ENCODE data around the gene BRPF3.
"Not testable (repeated sequence)": the region's sequence is repeated elsewhere in the genome, so short reads cannot be mapped to it uniquely, and the experiment has no call there.

Gene BRPF3

DNA sequence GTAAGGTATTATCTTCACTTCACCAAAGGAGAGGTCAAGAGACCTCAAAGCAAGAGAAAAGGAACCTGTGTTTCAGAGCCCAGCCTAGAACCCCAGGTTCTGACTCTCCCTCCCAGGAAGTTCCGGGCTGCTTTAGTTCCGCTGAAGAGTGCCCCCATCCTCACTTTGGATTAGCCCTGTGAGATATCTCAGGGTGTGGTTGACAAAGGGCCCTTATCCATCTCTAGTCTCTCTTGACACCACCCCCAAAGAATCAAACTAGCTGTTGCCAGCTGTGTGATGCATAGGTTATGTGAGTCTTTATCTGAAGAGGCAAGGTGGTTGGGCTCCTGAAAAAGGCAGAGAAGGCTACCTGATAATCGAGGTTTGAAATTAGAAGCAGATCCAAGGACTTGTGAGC, 20.6 kb downstream of the BRPF3 start:
- no peaks in the 10 kb centered on the region for H3K27me3 ChIP-seq (ENCODE audit: insufficient read depth, low read length)
- H3K4me2 ChIP-seq (ENCODE audit: low read length) = no peak overlapping the region
- TF ChIP-seq EZH2 (IDR thresholded peaks at IDR 0.05; ENCODE audit: borderline replicate concordance, low read length) = no peak
- TF ChIP-seq, protein P1, sequence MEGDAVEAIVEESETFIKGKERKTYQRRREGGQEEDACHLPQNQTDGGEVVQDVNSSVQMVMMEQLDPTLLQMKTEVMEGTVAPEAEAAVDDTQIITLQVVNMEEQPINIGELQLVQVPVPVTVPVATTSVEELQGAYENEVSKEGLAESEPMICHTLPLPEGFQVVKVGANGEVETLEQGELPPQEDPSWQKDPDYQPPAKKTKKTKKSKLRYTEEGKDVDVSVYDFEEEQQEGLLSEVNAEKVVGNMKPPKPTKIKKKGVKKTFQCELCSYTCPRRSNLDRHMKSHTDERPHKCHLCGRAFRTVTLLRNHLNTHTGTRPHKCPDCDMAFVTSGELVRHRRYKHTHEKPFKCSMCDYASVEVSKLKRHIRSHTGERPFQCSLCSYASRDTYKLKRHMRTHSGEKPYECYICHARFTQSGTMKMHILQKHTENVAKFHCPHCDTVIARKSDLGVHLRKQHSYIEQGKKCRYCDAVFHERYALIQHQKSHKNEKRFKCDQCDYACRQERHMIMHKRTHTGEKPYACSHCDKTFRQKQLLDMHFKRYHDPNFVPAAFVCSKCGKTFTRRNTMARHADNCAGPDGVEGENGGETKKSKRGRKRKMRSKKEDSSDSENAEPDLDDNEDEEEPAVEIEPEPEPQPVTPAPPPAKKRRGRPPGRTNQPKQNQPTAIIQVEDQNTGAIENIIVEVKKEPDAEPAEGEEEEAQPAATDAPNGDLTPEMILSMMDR (IDR thresholded peaks at IDR 0.05; ENCODE audit: low read length) = no peak
- H3K4me3 ChIP-seq (ENCODE audit: low read depth, low read length, poor library complexity, severe bottlenecking) = no peak overlapping the region
- no peaks in the 10 kb centered on the region for H3F3A ChIP-seq (ENCODE audit: insufficient read depth, low read length)
- H3K4me1 ChIP-seq (ENCODE audit: insufficient read depth, low read length, severe bottlenecking) = no peaks in the 10 kb centered on the region
- no peaks in the 10 kb centered on the region for H3K9me2 ChIP-seq (ENCODE audit: low read depth, low read length)
- no peak overlapping the region for H3K9ac ChIP-seq (ENCODE audit: low read length)
- H3K36me3 ChIP-seq (ENCODE audit: insufficient read depth, low read length) = peaks cover 62% of the 10 kb centered on the region
- H2AFZ ChIP-seq (ENCODE audit: low read length) = no peak overlapping the region
- no peaks in the 10 kb centered on the region for H3K9me3 ChIP-seq (ENCODE audit: low read length)
- no peaks in the 10 kb centered on the region for H4K20me1 ChIP-seq (ENCODE audit: insufficient read depth, low read length)
- H3K27ac ChIP-seq (ENCODE audit: low read depth, low read length, poor library complexity, severe bottlenecking) = no peak overlapping the region
- no peaks in the 10 kb centered on the region for H3K79me2 ChIP-seq (ENCODE audit: insufficient read depth, low read length)

GRCh38 chr6:36217946-36218345, 21.4 kb downstream of the BRPF3 start:
- TF ChIP-seq, protein P1 (IDR thresholded peaks at IDR 0.05; ENCODE audit: low read length) = no peak
- no peak for TF ChIP-seq EZH2 (IDR thresholded peaks at IDR 0.05; ENCODE audit: borderline replicate concordance, low read length)
- no peaks in the 10 kb centered on the region for H3F3A ChIP-seq (ENCODE audit: insufficient read depth, low read length)

DNA sequence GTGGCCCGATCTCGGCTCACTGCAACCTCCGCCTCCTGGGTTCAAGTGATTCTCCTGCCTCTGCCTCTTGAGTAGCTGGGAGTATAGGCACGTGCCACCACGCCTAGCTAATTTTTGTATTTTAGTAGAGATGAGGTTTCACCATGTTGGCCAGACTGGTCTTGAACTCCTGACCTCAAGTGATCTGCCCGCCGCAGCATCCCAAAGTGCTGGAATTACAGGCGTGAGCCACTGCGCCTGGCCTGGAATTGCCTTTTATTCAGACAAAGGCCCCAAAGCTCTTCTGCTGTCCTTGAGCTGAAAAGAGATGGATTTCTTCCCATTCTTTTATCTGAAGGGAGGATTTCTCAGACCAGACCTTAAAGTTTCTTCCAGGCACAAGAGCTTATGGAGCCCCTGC, 22.0 kb downstream of the BRPF3 start:
- not testable (repeated sequence) for H3K4me1 ChIP-seq (ENCODE audit: insufficient read depth, low read length, severe bottlenecking); H3K27me3 ChIP-seq (ENCODE audit: insufficient read depth, low read length); H2AFZ ChIP-seq (ENCODE audit: low read length); H3K27ac ChIP-seq (ENCODE audit: low read depth, low read length, poor library complexity, severe bottlenecking); H3K4me2 ChIP-seq (ENCODE audit: low read length); H3K79me2 ChIP-seq (ENCODE audit: insufficient read depth, low read length); H4K20me1 ChIP-seq (ENCODE audit: insufficient read depth, low read length); H3K9me3 ChIP-seq (ENCODE audit: low read length); H3F3A ChIP-seq (ENCODE audit: insufficient read depth, low read length); H3K9me2 ChIP-seq (ENCODE audit: low read depth, low read length); H3K4me3 ChIP-seq (ENCODE audit: low read depth, low read length, poor library complexity, severe bottlenecking); H3K9ac ChIP-seq (ENCODE audit: low read length)
- peaks cover 65% of the 10 kb centered on the region for H3K36me3 ChIP-seq (ENCODE audit: insufficient read depth, low read length)

More at GRCh38 chr6:36217946-36218345, 21.4 kb downstream of the BRPF3 start:
- no peaks in the 10 kb centered on the region for H3K27me3 ChIP-seq (ENCODE audit: insufficient read depth, low read length)
- no peaks in the 10 kb centered on the region for H3K4me1 ChIP-seq (ENCODE audit: insufficient read depth, low read length, severe bottlenecking)
- no peak overlapping the region for H3K9ac ChIP-seq (ENCODE audit: low read length)
- H3K79me2 ChIP-seq (ENCODE audit: insufficient read depth, low read length) = no peaks in the 10 kb centered on the region
- H3K4me3 ChIP-seq (ENCODE audit: low read depth, low read length, poor library complexity, severe bottlenecking) = no peak overlapping the region
- no peak overlapping the region for H2AFZ ChIP-seq (ENCODE audit: low read length)
- no peak overlapping the region for H3K27ac ChIP-seq (ENCODE audit: low read depth, low read length, poor library complexity, severe bottlenecking)
- no peak overlapping the region for H3K4me2 ChIP-seq (ENCODE audit: low read length)
- no peaks in the 10 kb centered on the region for H4K20me1 ChIP-seq (ENCODE audit: insufficient read depth, low read length)
- no peaks in the 10 kb centered on the region for H3K9me2 ChIP-seq (ENCODE audit: low read depth, low read length)
- no peaks in the 10 kb centered on the region for H3K9me3 ChIP-seq (ENCODE audit: low read length)
- peaks cover 65% of the 10 kb centered on the region for H3K36me3 ChIP-seq (ENCODE audit: insufficient read depth, low read length)

GRCh38 chr6:36219081-36219480, 22.5 kb downstream of the BRPF3 start:
- no peaks in the 10 kb centered on the region for H4K20me1 ChIP-seq (ENCODE audit: insufficient read depth, low read length)
- H3F3A ChIP-seq (ENCODE audit: insufficient read depth, low read length) = no peaks in the 10 kb centered on the region

More at GRCh38 chr6:36219081-36219480, 22.5 kb downstream of the BRPF3 start:
- no peaks in the 10 kb centered on the region for H3K27me3 ChIP-seq (ENCODE audit: insufficient read depth, low read length)
- peaks cover 60% of the 10 kb centered on the region for H3K36me3 ChIP-seq (ENCODE audit: insufficient read depth, low read length)
- H3K4me2 ChIP-seq (ENCODE audit: low read length) = no peak overlapping the region
- no peaks in the 10 kb centered on the region for H3K4me1 ChIP-seq (ENCODE audit: insufficient read depth, low read length, severe bottlenecking)
- no peaks in the 10 kb centered on the region for H3K79me2 ChIP-seq (ENCODE audit: insufficient read depth, low read length)
- no peak for TF ChIP-seq EZH2 (IDR thresholded peaks at IDR 0.05; ENCODE audit: borderline replicate concordance, low read length)
- TF ChIP-seq, protein P1 (IDR thresholded peaks at IDR 0.05; ENCODE audit: low read length) = no peak
- H3K9ac ChIP-seq (ENCODE audit: low read length) = no peak overlapping the region
- no peak overlapping the region for H2AFZ ChIP-seq (ENCODE audit: low read length)
- H3K9me2 ChIP-seq (ENCODE audit: low read depth, low read length) = no peaks in the 10 kb centered on the region
- no peaks in the 10 kb centered on the region for H3K9me3 ChIP-seq (ENCODE audit: low read length)
- H3K27ac ChIP-seq (ENCODE audit: low read depth, low read length, poor library complexity, severe bottlenecking) = no peak overlapping the region
- no peak overlapping the region for H3K4me3 ChIP-seq (ENCODE audit: low read depth, low read length, poor library complexity, severe bottlenecking)
